Left renal cortex interstitium (tissue), 4 donors: Measurements from ENCODE around the gene IGSF9. TPM values are rescaled to one million over a fixed set of nuclear protein-coding genes. Genes with fewer than 3 reads are reported as not detected.

Experiments
- DNase-seq, 4 donors: peaks; one replicate each; pipeline ENCODE4 v3.0.0-alpha.2; 2013; ENCODE audit warnings: low read depth in 4 of 4, low spot score in 2 of 4, missing footprints in 1 of 4
- polyA plus RNA-seq, 4 donors: library from polyadenylated mRNA; unstranded; fragments of 120-200 nt; gene quantifications; one replicate each; pipeline ENCODE4 v1.2.1, GENCODE V29; 2013; ENCODE audit not compliant: insufficient read length in 4 of 4

The IGSF9 gene
- polyA plus RNA-seq, 4 donors: 10.0 to 26.1 (median 18.3) TPM

DNA sequence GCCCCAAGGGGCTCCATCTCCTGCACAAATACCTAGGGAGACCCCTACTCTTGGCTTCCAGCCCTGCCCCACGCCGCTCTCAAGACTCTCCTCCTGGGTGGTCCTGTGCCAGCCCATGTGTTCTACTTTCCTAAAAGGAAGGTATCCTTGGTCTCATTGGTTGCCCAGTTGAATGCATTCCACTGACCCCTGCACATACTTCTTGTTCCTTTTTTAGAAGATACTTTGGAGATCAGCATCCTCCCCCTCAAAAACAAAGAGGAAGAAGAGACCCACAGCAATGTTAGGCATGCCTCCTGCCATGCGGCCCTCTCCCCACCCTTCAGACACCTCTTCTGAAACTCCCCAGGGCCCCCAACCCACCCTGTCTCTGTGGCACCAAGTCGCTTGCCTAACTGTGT is 4.6 kb upstream of the IGSF9 start:
- DNase-seq: no peak

DNA sequence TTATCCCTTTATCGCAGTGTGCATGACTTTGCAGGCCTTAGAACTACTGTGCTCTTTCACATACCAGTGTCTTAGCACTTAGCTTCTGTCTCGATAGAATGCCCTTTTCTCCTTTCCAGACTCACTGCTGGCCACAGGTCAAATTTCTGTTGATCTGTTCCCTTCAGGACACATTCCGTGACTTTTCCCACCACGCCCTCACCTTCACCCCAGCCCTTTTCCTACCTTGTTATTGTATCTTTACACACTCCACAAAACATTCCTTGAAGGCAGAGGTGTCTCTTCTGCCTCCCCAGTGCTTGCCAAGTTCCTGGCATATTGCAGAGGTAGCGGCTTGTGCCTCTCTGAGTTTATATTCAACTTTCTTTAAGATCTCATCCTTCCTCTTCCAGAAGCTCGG is 3.7 kb upstream of the IGSF9 start:
- no peak for DNase-seq

DNA sequence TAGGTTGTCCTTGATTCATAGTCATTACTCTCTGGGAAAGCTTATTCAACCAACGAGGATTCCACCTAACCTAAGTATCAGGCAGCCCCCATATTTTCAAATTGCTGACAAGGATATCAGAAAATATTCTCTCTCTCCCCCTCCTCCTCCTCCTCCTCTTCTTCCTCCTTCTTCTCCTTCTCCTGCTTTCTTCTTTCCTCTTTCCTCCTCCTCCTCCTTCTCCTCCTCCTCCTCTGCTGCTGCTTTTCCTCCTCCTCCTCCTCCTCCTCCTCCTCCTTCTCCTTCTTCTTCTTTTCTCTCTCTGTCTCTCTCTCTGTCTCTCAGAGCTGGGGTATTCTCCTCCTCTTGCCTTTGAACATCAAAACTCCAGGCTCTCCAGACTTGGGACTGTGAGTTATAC is 2.5 kb upstream of the IGSF9 start:
- no peak for DNase-seq

DNA sequence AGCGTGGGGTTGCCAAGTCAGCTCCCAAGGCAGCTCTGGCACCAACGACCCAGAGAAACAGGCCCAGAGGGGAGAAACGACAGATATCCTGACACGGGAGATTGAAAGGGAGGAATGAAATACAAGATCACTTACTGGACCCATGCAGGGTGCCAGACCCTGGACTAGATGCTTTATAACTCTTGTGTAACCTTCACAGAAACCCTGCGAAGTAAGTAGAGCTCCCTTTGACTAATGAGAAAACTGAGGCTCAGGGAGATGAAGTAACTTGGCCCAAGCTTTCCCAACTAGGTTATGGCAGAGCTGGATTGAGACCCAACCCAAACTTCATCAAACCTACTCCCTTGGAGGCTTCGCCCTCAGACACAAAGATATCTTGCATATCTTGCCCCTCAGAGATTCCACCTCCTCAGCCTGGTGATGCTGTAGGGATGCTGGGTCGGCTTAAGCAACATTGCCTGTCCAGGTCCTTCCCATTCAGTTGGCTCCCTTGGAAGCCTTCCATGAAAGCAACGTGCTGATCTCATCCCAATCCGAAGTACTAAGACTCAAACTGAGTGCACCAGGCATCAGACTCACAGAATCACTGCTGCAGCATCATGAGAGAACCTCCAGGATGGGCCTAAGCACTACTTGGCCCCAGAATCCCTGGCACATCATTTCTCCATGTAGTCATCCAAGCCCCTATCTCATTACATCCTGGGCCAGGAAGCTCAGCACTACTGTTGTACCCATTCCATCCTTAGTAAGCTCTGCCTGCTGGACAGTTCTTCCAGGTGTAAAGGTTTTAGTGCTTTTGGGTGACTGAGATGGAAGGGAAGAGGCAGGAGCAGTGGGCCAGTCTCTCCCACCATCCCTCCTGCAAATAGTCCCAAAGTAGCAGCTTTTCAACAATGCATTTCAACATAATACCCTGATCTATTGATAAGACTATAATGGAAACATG is 1.1 kb upstream of the IGSF9 start:
- DNase-seq: no peak

DNA sequence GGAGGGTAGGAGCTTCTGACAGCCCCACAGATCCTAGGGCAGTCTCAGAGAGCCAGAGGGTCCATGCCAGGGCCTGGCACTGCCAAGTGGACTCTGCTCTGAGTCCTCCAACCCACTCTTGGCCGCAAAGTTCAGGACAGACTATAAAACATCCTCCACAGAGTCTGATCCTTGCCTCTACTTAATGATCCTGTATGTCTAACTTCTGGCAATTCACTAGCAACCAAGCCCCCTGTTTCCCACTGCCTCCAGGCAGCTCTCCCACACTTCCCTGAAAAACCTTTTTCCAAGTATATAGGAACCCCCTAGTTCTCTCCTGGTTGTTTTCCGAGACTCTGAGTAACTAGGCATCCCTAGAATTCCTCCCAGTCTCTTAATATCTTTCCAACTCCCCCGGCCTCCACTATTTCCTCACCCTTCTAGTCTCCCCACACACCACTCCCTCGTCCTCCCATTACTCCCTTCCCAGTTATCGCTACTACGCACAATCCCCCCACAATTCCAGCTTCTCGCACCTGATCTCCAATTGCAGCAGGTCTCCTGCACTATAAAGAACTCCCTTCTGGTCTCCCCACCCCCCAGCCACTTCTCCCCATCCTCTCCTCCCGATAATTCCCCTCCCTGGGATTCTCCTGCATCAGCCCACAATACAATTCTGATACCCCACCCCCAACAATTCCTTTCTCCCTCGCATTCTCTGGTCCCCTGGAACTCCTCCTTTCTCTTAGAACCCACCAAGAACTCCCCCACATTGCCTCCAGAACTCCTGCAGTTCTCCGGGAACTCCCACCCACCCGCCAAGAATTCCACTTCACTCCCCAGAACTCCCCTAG is 574 bp downstream of the IGSF9 start:
- DNase-seq: no peak

DNA sequence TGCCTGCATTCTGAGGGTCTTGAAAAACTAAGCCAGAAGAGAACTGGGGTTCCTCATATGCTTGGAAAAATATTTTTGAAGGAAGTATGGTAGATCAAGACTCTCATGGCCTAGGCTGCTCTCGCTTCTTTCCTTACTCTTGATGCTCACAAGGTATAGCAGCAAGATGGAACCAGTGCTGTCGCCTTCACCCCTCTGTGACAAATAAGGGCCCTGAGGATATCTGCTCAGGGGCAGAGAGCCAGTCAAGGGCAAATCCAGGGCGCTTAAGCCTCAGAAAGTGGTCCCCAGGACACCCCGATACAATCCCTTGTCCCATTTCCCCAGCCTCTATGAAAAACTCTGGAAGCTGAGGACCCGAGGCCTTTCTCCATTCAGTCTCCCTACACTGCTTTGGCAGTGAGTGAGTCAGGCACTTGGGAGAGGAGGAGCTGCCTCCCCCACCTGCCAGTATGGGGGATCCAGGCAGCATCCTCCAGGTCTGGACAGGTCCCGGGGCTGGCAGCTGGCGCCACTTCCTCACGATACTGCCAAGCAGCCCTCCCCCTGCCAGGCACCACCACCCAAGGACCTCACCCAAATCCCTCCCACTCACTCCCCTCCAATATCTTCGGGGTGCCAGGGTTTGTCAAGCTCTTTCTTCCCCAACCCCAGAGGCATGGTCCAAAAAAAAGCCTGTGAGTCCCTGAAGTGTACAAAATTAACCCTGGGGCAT is 1.3 kb downstream of the IGSF9 start:
- no peak for DNase-seq

DNA sequence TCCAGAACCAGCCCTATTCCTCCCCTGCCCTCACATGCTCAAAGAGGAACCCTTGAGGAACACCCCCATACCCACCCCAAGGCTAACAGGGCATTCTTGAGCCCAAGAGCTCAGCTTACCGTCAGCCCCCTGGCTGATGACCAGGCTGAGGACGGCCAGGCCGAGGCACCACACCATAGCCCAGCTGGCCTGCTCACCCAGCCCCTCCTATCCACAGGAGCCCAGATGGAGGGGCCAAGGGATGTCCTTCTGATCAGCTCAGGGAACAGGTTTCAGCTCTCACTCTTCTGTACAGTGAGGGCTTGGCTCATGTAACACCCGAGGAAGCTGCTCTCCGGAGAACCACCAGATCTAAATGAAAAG is 2.2 kb downstream of the IGSF9 start:
- no peak for DNase-seq

DNA sequence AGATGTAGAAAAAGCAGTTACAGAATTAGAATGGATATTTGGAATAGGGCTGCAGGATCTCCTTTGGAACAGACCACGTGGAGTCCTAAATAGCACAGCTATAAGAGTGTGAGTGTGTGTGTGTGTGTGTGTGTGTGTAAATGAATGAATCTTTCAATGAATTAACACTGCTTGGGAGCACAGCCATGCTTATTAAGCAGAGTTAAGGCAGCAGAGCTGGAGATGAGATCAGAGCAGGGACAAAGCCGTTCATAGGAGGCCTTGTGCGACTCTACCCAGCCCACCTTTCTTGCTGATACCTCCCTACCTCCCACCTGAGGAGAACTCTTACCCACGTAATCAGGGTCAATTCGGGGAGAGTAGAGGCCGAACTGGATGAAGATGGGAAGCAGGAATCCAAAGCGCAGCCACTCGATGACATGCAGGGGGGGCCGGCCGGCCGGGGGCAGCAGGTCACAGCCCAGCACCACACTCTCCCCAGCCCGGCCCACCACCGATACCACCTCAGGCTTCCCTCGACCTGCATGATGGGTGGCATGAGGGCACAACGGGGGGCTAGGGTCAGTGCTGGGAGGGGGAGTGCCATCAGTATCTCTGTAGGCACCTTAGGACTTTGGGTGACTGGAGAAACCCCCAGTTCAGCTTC is 2.7 kb downstream of the IGSF9 start:
- DNase-seq: no peak

DNA sequence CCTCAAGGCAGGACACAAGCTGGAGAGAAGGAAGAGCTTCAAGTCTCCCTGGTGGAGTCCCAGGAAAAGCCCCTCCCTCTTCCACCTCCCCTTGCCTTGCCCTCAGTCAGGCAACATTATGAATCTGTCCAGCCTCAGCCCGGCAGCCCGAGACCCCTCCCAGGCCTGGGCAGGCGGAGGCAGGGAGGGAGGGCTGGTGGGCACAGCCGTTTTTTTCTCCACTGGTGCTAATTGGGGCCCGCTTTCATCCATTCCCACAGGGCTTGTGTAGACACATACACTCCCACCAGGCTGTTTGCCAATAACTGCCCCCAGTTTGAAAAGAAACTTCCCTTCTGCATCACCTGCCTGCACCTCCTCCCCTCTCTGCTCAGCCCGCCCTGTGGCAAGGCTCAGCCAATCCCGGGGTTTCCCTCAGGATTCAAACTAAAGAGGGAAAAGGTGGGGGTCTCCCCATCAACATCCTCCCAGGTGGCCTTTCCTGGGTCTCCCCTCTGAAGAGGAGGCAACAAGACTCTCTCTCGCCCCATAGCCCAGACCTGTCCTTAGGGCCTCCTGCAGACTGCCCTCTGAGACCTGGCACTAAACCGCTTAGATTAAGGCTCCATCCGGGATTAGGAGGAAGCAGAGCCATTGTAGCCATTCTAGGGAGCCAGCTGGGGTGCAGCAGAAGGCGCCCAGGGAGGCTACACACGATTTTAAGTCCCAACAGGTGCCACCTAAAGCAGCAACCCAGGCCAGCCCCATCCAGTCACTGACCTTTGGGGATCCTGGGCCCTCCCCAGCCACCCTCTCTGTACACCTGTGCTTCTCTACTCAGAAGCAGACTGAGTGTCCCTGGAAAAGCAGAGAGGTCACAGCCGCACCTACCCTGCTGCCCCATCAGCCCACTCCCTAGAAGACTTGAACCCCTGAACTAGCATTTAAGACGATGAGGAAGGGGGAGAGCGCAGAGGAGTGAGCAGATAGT is 3.5 kb downstream of the IGSF9 start:
- DNase-seq: no peak

DNA sequence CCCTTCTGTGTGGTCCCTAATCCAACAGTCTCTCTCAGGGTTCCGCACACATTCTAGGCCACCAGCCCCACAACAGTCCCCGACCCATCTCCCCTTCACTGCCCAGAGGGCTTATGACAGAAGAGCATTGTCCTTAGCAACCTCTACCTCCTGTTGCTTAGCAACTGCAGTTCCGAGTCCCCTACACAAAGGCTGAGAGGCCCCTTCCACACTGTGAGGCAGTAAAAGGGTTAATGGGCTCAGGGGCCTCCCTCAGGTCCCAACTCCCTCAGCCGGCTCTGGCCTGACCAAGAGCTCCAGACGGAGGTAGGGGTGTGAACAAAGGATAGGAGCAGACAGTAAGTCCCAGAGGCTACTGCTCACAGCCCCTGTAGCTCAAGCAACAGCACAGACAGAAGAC is 4.3 kb downstream of the IGSF9 start:
- DNase-seq: no peak

DNA sequence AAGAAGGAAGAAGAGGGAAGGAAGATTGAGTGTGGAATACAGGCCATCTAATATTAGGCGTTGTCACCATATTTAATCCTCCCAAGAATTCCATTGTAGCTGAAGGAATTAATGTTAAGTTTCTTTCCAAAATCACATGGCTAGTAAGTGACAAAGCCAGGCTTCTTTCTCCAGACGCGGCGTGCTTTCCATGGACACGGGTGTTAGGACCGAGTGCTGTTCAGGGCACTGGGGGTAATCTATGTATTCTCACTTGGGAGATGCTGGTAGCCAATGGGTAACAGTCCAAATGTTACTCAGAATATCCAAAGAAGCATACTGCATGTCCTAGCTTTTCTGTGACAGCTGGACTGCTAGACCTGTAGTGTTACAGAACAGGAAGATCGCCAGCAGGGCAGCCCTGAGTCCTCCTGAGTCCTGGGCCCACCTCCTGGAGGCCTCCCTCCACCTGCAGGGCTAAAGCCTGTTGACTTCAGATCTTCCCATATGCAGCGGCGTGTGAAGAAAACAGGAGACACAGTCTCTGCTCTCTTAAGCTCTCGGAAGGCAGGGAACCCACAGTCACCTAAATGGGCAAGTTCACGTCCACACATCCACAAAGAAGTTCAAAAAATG is 5.3 kb downstream of the IGSF9 start:
- DNase-seq: no peak

DNA sequence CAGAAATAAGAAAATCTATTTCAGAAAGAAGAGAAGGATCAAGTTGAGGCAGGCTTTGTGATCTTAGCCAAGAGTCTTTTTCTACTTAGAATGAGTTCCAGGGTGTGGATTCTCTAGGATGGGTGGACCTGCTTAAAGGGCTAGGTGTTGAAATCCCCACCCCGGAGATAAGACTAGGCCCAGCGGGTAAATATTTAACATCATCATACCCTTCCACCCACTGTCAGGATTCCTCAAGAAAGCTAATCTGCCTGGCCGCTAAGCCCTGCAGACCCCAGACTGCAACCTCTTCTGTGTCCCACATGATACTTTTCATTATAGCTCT is 5.8 kb downstream of the IGSF9 start:
- DNase-seq: no peak

DNA sequence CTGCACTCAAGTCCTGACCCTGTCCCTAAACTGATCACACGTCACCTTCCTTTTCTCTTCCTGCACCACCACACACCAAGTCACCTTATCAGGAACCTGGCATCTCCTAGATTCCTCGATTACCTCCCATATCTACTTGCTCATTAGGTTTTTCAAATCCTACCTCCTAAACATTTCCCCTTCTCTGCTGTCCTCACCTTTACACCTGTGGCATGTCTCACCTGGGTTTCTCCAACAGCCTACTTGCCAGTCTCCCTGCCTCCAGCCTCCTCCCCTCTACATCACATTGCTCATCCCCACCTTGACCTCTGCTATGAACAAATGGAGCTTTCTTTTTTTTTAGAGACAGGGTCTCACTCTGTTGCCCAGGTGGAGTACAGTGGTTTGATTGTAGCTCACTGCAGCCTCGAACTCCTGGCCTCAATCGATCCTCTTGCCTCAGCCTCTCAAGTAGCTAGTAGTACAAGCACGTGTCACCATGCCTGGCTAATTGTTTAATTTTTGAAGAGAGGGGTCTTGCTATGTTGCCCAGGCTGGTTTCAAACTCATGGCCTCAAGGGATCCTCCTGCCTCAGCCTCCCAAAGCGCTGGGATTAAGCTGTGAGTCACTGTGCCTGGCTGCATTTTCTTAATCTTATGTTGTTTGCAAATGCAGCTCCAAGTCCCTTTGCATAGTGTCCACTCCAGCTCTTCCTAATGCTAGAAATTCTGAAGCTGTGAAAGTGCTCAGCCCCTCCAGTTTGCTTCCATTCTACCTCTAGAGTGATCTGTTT is 6.3 kb downstream of the IGSF9 start:
- DNase-seq: no peak

DNA sequence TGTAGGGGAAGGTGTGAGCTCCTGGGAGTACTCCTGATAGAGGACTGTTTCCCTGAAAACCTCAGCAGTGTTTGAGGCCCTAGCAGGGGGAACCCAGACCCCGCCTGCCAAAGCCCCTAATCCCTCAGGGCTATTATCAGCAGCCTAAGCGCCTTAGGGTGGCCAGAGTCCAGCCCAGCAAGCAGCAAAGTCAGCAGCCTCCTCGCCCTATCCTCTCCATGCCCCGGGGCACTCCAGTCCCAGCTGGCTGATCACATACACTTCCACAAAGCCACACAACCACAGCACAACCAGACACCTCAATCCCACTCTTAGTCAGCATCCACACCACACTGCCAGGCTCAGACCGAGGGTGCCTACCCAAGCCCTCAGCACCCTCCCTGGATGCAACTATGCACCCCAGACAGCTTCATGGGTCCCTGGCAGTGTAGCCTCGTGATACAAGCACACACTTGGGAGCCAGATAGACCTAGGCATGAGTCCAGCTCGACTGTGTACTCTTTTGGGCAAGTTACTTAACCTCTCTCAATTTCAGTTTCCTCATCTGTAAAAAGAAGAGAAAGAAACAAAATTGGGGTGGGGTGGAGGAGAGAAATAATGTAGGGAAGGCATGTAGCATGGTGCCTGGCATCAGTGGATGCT is 7.1 kb downstream of the IGSF9 start:
- DNase-seq: no peak

DNA sequence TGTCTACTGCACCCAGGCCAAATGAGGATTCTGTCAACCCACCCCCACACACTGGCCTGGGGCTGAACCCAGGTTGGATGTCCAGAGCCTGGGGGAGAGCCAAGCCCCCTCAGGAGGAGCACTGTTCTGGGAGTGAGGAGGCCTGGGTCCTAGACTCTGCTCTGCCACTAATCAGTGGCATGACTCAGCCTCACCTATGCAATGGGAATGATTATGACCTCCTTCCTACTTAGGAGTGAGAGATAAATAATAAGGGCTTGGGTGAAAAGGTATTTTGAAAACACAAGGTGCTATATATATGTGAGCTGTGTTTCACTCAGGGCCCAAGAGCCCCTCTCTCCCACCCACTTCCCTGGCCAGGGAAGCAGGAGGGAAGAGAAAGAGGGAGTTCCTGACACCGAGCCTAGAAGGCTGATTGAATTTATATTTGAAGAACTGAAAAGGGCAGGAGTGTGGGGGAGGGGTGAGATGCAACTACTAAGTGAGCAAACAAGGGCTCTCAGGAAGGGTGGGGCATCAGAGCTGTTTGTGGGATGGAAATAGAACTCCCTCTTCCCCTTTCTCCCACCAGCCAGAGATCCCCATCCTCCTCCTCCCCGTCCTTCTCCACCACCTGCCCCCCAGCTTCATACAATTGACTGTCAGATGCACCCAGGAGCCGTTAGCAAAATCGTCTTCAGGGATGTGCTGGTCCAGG is 8.2 kb downstream of the IGSF9 start:
- no peak for DNase-seq

DNA sequence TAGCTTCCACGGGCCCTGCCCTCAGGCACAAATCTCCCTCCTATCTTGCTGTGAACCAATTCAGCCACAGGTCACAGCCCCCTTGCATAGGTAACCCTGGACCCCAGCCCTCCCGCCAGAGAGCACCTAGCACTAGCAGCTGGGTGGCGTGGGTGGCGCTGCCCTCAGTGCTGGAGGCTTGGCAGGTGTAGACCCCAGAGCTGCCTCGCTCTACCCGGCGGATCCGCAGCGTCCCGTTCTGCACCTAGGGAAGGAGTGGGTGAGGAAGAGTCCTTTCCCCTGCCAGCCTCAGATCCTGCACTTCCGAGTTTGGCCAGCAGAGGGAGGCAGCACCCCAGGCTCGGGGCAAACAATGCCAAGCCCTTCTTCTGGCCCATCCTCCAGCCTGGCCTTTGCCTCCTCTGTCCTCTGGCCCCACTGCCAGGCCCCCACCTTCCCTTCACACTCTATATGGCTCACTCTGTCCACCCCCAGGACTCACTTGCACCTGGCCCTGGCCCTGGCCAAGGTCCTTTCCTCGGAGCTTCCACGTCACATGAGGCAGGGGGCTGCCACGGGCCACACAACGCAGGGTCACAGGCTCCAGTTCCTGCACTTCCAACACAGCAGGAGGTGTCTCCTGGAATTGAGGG is 9.0 kb downstream of the IGSF9 start:
- DNase-seq: no peak

DNA sequence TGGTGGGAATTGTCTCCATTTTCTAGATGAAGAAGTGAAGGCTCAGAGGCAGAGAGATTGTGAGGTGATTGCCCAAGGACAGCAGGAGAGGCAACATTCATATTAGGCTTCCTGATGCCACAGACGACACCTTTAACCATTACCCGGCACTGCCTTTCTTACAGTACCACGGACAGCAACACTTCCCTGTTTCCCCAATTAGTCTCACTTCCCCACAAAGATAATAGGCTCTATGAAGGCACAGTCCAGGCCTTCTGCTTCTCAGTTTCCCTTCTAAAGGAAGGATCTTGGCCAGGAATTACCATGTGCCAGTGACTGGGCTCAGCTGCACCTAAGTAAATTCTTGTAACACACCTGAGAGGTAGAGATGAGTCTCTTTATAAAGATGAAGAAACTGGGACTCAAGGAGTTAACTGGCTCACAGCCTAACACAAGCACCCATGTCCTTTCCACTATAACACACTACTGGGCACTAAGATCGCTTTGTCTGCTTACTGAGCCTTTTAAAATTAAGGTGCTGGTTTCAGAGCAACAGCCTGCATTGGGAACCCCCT is 9.6 kb downstream of the IGSF9 start:
- no peak for DNase-seq
